Measurements from ENCODE around the gene CHST11.
A peak's percentile ranks its signal among the peaks of the same experiment; 100 is the strongest.

Gene CHST11

DNA sequence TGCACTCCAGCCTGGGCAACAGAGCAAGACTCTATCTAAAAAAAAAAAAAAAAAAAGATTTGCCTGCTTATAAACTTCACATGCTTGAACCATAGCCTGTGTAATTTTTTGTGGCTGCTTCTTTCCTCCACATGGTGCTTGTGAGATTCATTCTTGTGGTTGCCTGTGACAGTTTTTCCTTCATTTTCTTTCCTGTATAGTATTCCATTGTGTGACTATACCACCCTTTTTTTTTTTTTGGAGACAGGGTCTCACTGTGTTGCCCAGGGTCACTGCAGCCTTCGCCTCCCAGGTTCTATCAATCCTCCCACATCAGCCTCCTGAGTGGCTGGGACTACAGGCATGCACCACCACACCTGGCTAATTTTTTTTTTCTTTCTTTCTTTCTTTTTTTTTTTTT lies 22.6 kb upstream of the CHST11 start:
- DNase-seq = no peak

DNA sequence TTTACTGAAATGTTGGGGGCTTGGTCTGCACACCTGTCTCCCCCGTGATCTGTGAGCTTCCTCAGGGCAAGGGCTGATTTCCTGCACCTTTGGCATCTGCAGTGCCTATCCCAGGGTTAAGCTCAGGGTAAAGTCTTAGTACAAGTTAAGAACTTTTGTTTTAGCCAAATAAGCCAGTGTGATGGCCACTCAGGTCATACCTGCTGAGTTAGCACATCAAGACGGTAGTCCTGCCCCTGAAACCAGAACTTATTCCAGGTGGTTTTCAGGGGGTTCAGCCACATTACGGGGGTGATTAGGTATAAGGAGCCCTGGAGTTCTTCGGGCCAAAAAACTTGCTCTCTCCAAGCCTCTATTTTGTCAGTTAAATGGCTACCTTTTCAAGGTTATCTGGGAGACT lies 21.6 kb upstream of the CHST11 start:
- no peak for DNase-seq

GRCh38 chr12:104435765-104436164 lies 21.0 kb upstream of the CHST11 start:
- no peak for DNase-seq

DNA sequence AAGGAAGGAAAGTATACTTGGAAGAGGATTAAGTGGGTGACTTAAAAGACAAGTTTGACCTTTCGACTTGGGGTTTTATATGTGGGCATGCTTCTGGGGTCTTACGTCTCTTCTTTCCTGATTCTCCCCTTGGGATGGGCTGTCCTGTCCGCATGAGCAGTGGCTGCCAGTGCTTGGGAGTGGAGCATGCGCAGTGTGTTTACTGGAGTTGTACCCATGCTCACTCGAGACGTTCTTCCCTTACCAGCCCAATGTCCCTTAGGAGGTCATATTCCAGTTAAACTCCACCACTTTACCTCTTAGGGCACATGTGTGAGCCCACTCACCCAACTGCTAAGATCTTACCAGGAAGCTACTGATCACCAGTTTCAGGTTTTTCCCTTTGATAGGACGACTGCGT lies 20.0 kb upstream of the CHST11 start:
- no peak for DNase-seq

- no peak for DNase-seq
Measured at GRCh38 chr12:104438134-104438533, 18.6 kb upstream of the CHST11 start.

DNA sequence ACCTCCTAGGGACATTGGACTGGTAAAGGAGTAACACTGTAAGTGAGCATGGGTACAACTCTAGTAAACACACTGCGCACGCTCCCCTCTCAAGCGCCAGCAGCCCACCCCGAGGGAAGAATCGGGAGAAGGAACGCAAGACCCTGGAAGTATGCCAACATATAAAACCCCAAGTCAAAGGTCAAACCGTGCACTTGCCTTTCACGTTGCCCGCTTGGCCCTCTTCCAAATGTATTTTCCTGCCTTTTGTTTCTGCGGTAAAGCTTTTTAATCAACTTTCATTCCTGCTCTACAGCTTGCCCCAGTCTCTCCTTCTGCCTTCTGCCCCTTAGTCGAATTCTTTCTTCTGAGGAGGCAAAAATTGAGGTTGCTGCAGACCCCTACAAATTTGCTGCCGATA lies 17.6 kb upstream of the CHST11 start:
- no peak for DNase-seq

DNA sequence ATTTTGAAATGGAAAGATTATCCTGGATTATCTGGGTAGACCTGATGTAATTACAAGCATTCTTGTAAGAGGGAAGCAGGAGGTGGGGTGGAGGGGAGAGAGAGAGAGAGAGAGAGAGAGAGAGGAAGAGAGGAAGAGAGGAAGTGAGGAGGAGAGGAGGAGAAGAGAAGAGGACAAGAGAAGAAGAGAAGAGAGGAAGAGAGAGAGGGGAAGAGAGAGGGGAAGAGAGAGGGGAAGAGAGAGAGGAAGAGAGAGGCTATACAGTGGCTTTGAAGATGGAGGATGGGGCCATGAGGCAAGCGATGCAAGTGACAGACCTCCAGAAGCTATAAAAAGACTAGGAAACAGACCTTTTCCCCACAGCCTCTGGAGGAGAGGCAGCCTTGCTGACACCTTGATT lies 13.7 kb upstream of the CHST11 start:
- no peak for DNase-seq

GRCh38 chr12:104446646-104447421 lies 9.9 kb upstream of the CHST11 start:
- no peak for DNase-seq

GRCh38 chr12:104448031-104448430 lies 8.7 kb upstream of the CHST11 start:
- DNase-seq = no peak

DNA sequence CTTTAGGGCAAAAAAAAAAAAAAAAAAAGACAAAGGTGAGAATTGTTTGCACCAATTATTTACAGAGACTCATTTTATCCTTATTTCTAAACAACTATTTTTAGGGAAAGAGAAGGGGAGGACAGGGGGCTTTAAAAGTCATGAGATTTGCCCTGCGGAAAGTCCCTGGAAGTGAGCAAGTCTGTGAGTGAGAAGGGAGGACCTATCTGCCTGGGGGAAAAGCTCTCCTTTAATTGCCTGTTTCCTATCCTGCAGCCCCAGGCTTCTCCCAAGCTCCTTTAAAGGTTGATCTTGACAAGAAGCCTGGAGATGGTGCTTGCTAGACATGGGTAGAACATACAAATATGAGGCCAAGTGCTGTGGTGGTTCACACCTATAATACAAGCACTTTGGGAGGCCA lies 8.3 kb upstream of the CHST11 start:
- no peak for DNase-seq

- DNase-seq = no peak
Measured at GRCh38 chr12:104450700-104451099, 6.0 kb upstream of the CHST11 start.

DNA sequence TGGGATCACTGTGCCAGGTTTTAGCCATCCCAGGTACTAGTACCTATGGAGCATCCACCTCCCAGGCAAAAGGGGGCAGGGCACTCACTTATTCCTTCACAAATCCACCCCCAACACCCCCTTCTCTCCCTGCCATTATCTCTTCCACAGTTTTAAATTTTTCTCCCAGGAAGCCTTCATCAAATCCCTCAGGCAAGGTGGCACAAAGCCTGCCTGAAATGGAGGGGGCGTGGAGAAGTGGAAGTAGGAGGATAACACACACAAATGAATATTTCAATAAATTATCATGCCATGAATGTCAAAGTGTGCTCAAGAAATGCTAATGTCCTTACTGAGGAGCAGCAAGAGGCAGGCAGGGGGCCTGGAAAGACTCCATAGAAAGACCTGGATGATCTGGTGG lies 4.7 kb upstream of the CHST11 start:
- no peak for DNase-seq

DNA sequence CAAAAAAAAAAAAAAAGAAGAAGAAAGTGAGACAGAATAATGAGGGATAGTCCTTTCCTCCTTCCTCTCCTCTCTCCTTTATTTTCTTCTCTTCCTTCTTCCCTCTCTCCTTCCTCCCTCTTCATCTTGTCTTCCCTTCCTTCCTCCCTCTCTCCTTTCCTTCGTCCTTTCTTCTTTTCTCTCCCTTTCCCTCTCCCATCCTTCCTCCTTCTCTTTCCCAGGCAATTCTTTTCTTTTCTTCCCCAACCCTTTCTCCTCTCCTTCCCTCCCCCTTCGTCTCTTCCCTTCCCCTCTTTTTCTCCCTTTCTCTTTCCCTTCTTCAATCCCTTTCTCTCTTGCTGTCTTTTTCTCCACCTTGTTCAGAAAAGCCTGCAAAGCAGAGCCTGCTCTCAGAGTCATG lies 3.6 kb upstream of the CHST11 start:
- DNase-seq = no peak

DNA sequence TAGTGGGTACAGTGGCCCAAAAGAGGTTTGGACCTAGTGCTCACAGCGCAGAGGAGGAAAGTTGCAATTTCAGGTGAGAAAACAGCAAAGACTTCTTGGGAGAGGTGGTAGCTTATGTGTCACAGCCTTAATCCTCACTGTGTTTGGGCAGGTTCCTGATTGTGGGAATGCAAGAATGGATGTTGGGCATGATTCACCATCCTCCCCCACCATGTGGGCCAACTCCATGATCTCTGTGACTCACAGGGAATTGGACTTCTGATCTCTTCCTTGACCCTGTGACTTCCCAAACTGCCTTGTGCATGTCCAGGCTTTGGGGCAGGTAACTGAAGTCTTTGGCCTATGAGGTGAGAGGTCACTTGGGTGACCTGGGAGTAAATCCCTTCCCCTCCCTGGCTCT lies 1.8 kb upstream of the CHST11 start:
- no peak for DNase-seq

GRCh38 chr12:104455578-104456416 lies 951 bp upstream of the CHST11 start:
- DNase-seq = no peak

- peak; percentile 68 for DNase-seq
Measured at GRCh38 chr12:104456950-104457745, 400 bp downstream of the CHST11 start.

DNA sequence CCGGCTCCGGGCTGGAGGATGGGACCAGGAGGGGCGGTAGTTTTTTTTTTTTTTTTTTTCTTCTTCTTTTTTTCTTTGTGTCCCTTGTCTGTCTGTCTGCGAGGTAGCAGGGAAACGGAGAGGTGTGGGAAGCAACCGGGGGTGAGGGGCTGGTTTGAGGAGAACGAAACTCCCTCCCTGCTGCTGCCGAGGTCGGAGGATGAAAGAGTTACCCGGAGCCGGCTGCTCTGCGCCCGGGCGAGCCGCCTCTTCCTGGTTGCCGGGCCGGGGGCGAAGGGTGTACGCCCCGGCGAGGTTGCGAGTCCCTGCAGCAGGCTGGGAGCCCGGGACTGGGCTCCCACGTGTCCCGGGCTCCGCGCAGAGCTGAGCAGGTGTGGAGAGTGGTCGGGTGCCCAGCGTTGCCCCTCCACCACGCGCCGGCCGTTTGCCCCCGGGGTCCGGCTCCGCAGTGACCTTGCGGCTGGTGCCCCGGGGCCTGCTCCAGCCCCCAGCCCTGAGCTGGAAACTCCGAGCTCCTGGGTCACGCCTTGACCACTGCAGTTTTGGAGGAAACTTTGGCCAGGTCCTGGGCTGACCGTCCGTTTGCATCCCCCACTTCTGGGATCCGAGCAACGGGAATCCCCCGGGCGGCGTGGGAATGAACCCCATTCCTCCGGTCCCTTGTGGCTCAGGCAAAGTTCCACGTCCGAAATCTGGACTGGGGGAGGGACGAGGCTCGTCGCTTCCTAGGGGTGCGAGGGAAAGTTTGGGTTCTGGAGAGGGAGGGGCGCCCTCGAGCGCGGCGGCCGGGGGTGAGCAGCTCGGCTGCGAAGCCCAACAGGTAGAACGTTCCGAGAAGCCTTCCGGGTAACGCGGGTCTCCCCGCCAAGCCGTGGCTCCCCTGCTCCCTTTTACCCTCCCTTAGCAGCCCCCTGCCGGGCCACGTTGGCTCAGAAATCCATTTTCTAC lies 1.3 kb downstream of the CHST11 start:
- peak; percentile 64 for DNase-seq

- peak; percentile 47 for DNase-seq
Measured at GRCh38 chr12:104458694-104459367, 2.1 kb downstream of the CHST11 start.

DNA sequence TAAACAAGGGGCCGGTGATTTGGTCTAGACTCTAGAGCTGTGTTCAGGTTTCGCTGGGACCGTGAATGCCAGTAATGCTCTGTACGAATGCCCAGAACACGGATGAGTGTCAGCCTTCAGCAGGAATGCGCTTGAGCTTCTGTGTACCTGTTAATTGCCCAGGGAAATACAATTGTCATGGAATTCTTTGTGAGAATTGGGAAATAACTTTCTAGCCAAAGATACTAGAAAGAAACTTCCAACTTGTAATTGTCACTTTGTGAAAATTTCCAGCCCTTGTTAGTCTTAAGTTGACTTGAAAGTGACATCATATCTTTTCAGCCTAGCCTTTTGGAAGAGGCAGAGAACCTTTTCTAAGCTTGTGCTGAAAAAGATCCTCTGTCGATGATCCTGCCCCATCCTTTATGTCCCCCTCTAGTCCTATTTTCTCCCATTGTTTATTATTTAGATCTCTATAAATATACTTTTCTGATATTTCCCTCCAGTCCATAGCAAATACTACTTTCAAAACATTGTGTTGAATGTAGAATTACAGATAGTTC lies 2.7 kb downstream of the CHST11 start:
- no peak for DNase-seq

DNA sequence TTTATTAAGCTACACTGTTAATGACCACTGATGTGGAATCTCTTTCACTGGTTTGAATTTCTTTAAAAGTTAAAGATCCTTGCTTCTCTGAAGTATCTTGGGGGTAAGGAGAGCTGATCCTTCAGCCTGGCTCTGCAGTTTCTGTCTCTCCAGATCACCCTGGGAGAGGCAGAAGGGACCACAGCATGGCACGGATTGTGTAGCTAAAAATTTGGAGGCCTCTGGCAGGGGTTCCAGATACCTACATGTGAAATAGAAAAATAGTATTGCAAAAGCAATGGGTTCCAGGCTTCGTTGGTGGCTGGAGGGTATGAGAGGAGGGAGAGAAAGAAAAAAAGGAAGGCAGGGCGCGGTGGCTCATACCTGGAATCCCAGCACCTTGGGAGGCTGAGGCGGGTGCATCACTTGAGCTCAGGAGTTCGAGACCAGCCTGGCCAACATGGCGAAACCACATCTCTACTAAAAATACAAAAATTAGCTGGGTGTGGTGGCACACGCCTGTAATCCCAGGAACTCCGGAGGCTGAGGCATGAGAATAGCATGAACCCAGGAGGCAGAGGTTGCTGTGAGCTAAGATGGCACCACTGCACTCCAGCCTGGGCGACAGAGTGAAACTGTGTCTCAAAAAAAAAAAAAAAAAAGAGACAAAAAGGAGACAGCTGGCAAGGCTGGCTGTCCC lies 3.4 kb downstream of the CHST11 start:
- peak; percentile 43 for DNase-seq

Measured in activated CD4-positive, alpha-beta T cell treated with anti-CD3 and anti-CD28 coated beads, Interleukin-10, Interleukin-2, amounts not matched to agents 100 ng/mL and 50 ng/mL, durations not matched to agents 16 hours and 8 hours (primary cell).